GM19238 (cell line): ENCODE measurements around the gene EME1.

Source experiments
- DNase-seq: peaks from one replicate; pipeline ENCODE4 v3.0.0; 2011; ENCODE audit warnings: low spot score; ENCODE audit not compliant: insufficient read length

The EME1 gene

GRCh38 chr17:50347117-50347893 is 25.7 kb upstream of the EME1 start:
- DNase-seq, result no peak

GRCh38 chr17:50347894-50348291 is 25.1 kb upstream of the EME1 start:
- DNase-seq, result no peak

GRCh38 chr17:50348522-50349242 is 24.3 kb upstream of the EME1 start:
- DNase-seq, result no peak

- no peak for DNase-seq
Measured at GRCh38 chr17:50349243-50349600, 23.8 kb upstream of the EME1 start.

GRCh38 chr17:50350733-50351132 is 22.3 kb upstream of the EME1 start:
- no peak for DNase-seq

GRCh38 chr17:50352072-50352692 is 20.8 kb upstream of the EME1 start:
- no peak for DNase-seq

- no peak for DNase-seq
Measured at GRCh38 chr17:50352693-50353599, 20.1 kb upstream of the EME1 start.

- no peak for DNase-seq
Measured at GRCh38 chr17:50353600-50354195, 19.3 kb upstream of the EME1 start.

- no peak for DNase-seq
Measured at GRCh38 chr17:50354198-50354597, 18.8 kb upstream of the EME1 start.

- DNase-seq, result no peak
Measured at GRCh38 chr17:50354776-50355175, 18.3 kb upstream of the EME1 start.

- DNase-seq, result no peak
Measured at GRCh38 chr17:50355336-50355700, 17.7 kb upstream of the EME1 start.

GRCh38 chr17:50355701-50356341 is 17.2 kb upstream of the EME1 start:
- DNase-seq, result no peak

GRCh38 chr17:50356418-50356817 is 16.6 kb upstream of the EME1 start:
- DNase-seq, result no peak

- no peak for DNase-seq
Measured at GRCh38 chr17:50356892-50357510, 16.0 kb upstream of the EME1 start.

GRCh38 chr17:50358177-50358576 is 14.9 kb upstream of the EME1 start:
- DNase-seq, result no peak

GRCh38 chr17:50359005-50359699 is 13.9 kb upstream of the EME1 start:
- no peak for DNase-seq

- no peak for DNase-seq
Measured at GRCh38 chr17:50359998-50360461, 13.0 kb upstream of the EME1 start.

- no peak for DNase-seq
Measured at GRCh38 chr17:50360486-50361115, 12.4 kb upstream of the EME1 start.
